ENCODE data around the gene KRT15.

The KRT15 gene

GRCh38 chr17:41500131-41500911 is 18.4 kb downstream of the KRT15 start:
- DNase-seq = no peak

DNA sequence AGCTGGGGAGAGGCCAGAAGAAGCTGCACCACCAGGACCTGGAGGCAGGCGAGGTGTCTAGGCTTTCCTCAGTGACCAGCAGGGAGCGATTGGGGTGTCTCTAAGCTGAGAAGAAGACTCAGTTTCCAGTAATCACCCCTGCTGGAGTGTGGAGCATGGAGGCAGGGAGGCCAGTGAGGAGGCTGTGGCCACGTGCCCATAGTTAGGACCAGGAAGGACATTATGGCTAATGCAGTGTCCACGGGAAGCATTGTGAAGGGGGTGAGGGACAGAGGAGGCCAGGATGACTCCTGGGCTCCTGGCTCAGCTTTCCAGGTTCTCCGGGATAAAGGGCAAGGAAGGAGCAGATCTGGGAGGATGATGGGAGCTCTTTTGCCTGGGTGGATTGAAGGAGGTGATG is 19.0 kb downstream of the KRT15 start:
- DNase-seq = no peak

- DNase-seq = no peak
These were observed 20.4 kb downstream of the KRT15 start for GRCh38 chr17:41498276-41498675.

- peak; percentile 54 for DNase-seq
These were observed 21.7 kb downstream of the KRT15 start for GRCh38 chr17:41496803-41497484.

DNA sequence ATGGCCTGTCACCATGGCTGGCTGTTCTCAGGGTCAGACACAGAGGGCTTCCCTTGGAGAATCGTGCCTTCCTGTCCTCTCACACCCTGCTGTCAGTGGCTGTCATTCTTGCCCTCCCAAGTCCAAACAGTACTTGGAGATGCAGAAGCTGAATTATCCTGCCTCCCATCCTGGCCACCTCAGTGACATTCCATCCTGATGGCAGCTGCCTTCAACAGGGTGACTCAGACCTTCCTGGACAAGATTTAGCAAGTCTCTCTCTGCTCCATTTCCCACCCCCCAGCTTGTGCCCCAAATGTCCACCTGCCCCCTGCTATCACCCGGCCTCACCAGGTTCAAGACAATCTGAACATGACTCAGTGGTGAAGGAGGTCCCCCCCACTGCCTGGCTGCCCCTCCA is 24.2 kb downstream of the KRT15 start:
- no peak for DNase-seq

GRCh38 chr17:41492771-41493170 is 25.9 kb downstream of the KRT15 start:
- no peak for DNase-seq

DNA sequence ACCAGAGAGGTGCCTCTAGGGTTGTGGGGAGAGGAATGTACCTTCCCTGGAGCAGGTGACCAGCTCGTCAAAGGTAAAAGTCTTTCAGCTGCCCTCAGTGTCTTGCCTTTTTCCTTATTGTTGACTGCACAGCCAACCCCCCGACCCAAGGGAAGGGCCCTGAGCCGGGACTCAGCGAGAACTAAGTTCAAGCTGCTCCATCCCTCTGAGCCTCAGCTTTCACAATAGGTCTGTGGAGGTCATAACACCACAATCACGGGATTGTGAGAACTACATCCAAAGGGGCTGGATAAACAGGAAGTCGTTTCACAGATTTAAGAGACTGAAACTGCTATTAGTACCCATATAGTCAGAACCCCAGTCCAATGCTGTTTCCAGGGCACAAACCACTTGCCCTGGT is 26.3 kb downstream of the KRT15 start:
- no peak for DNase-seq

- DNase-seq = no peak
These were observed 27.2 kb downstream of the KRT15 start for GRCh38 chr17:41491476-41491875.

DNA sequence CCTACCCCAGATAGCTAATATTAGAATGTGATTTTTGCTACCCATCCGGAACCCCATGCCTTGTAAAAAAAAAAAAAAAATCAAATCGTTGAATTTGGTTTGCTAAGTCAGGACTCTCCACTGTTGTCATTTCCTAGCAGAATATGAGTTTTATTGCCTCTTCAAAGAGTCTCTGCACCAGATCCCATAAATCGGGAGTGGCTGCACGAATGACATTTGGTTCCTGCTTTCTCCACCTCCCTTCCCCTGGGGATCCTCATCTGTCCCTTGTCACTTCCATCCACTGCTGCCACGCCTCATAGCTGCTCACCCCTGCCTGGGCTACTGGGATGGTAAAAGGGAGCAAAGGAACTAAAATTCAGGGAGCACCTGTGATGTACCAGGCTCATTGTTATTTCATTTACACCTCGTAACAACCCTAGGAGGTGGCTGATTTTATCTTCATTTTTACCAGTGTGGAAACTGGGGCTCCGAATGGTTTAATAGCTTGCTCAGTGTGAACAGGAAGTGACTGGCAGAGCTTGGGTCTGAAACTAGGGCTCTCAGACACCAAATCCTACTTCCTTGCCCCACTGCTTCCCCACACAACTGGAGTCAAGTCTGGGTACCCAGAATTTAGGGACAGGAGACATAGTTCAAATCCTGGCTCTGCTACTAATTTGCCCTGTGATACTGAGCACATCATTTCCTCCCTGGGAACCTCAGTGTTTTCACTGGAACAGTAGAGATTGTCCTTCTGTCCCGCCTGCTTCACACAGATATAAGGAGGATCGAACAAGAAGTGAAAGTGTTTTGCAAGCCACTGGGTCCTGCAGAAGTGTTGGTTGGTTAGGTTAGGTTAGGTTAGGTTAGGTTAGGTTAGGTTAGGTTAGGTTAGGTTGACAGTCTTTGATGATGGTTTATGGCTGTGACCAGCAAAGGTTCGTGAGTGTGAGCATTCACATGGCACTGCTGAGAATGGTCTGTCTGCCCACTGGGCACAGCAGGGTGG is 28.4 kb downstream of the KRT15 start:
- no peak for DNase-seq

- no peak for DNase-seq
These were observed 29.2 kb downstream of the KRT15 start, which contains the start of gene KRT36 for GRCh38 chr17:41489531-41489930. TSS of gene KRT36 (minus strand) at chr17:41489910. CDS start at chr17:41489864, 46 bp downstream.

- peak; percentile 18 for DNase-seq
These were observed 31.7 kb downstream of the KRT15 start for GRCh38 chr17:41486809-41487530.

DNA sequence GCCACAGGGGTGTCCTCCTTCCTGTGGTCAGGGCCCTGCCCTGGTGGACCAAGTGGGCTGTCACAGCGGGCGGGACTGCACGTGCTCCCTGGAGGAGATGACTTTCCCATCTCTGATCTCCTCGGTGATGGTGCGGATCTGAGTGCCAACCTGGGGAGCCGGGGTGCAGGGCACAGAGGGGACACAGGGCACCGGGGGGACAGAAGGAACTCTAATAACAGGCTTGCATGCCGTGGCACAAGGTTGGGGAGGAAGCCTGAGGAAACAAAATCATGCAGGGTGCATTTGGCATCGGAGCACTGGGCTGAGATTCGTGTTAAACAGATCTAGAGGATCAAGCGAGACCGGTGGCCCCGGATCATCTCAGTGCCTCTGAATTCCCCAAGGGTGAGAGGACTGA is 32.4 kb downstream of the KRT15 start:
- no peak for DNase-seq

GRCh38 chr17:41484920-41485904 is 33.5 kb downstream of the KRT15 start:
- no peak for DNase-seq

DNA sequence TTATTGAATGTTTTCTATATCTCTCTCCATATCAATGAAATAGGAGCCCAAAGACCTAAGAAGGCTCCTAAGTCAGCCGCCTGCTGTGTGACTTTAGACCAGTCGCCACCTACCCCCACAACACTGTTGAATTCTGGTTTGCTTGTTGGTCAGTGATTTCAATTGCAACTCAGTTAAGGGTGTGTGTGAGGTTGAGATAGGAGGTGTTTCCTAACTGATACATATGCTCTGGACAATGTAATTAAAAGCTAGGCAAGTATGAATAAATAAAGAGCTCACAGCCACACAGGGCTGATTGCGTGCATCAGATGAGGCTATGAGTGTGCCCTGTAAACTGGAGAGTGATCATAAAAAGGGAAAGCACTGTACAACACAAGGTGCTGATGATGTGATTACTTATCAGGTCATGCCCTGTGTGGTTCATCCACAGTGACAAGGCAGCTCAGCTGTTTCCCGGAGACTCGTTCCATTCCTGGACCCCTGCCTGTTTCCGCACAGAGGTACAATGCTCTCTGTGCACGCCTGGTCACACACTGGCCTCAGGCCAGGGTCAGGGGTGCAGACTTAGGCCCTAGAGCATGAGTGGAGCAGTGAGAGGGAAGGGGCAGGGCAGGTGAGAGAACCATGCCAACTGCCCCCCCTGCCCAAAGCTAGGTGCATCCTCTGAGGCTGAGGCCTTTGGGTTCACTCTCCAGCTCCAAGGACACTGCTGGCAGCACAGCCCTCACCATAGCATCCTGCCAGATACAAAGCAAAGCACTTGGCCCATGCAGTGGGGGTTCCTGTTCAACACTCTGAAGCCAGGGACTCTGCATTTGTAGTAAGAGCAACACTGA is 34.5 kb downstream of the KRT15 start:
- no peak for DNase-seq

DNA sequence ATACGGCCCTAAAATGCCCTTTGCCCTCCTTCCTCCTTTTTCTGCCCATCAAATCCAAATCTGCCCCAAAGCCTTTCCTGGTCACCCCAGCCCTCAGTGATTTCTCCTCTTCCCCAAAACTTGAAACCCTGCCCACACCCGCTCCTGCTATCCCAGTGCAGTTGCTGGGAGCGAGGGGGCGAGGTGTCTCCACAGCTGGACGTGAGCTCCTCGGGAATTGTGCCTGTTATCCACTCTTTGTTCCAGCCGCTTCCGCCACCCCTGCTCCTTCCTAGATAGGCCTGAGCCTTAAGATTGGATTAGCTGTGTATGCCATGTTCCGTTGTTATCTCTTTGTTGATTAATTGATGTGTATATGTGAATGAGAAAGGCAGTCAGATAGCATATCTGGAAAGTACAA is 35.2 kb downstream of the KRT15 start:
- DNase-seq = no peak

GRCh38 chr17:41481036-41481435 is 37.7 kb downstream of the KRT15 start, which contains the start of gene KRT35:
TSS of gene KRT35 (minus strand) at chr17:41481151. CDS start at chr17:41481097, 54 bp downstream.
- no peak for DNase-seq

DNA sequence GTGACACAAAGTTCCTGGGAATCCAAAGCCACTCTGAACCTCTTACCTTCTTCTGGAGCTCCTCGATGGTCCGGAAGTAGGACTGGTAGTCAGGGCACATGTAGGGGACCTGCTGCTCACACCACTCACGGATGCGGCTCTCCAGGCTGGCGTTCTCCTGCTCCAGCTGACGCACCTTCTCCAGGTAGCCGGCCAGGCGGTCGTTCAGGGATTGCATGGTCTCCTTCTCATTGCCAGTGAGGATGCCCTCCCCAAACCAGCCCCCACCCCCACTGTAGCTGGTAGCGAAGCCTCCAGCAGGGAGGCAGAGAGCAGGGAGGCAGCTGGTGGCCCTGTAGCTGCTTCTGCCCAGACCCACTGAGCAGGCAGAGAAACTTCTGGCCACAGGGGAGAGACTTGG is 38.1 kb downstream of the KRT15 start:
- DNase-seq = no peak

DNA sequence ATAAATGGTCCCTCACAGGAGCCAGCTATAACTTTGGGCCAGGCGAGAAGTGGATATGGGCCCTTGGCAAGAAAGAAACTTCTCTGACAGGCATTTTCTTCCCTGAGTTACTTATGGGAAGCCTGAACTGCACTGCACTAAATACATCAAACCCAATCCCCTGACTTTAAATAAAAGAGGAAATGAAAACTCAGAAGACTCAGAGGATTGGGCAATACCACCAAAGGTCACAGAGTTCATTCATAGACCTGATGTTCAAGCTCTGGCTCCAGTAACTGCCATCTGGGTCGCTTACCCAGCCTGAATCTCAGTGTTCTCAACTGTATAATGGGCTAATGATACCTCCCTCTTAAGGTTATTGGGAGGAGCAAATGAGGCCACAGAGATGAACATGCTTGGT is 38.6 kb downstream of the KRT15 start:
- no peak for DNase-seq

DNA sequence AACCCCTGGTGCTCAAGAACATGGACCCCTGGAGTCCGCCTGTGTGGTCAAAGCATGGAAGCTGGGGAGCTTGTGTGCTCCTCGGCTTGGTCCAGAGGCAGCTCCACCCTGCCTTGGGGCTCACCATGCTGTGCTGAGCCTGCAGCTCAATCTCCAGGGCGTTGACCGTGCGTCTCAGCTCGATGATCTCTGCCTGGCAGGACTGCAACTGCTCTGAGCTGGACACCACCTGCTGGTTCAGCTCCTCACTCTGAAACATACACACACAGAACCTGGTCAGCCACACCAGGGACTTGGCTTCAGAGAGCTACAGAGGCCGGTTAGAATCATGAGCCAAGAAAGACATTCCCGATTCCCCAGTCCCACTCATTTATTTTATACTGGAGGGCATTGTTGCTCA is 40.5 kb downstream of the KRT15 start:
- no peak for DNase-seq

Measured in activated gamma-delta T cell treated with Interleukin-2 at 50 U/mL for 16 hours (primary cell).